ENCODE data around the gene CHMP1A.
"Not testable (repeated sequence)": the region's sequence is repeated elsewhere in the genome, so short reads cannot be mapped to it uniquely, and the experiment has no call there.

CHMP1A gene

DNA sequence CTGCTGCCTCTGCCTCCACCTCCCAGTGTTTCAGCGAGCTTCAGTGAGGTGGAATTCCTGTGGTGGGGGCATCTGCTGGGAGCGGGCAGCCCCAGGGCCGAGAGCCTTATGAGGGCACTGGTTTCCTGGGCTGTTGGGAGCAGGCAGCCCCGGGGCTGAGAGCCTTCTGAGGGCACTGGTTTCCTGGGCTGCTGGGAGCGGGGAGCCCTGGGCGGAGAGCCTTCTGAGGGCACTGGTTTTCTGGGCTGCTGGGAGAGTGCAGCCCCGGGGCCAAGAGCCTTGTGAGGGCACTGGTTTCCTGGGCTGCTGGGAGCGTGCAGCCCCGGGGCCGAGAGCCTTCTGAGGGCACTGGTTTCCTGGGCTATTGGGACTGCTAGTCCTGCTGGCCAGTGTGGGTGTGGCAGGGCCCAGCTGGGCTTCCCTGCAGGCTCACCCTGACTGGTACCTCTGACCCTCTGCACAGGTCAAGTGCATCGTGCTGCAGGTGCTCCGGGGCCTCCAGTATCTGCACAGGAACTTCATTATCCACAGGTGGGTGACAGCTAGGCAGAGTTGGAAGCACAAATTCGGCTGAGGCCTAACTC is 34.6 kb upstream of the CHMP1A start:
- no peak for DNase-seq (ENCODE audit: low read depth in 2 of 2)

DNA sequence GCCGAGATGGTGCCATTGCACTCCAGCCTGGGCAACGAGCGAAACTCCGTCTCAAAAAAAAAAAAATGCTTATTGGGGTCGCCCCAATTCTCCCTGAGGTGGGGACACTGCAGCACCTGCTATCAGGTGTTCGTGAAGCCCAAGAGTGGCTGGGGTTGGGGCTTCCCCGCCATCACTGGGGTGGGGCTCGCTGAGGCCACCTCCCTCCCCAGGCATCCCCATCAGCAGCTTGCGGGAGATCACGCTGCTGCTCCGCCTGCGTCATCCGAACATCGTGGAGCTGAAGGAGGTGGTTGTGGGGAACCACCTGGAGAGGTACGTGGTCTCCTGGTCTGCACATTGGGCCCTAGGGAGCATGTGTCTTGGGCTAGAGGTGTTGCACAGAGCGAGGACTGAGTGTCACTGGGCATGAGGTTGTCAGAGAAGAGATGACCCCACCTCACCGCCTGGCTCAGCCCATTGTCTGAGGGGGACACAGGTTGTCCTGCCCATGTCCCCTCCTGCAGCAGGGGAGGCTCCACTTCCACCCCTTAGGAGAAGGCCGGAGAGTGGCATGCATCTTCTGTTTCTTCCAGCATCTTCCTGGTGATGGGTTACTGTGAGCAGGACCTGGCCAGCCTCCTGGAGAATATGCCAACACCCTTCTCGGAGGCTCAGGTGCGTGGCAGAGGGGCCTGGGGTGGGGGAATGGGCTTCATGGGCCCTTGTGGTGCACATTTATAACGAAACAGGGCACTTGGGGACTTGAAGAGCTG is 33.9 kb upstream of the CHMP1A start:
- no peak for DNase-seq (ENCODE audit: low read depth in 2 of 2)

DNA sequence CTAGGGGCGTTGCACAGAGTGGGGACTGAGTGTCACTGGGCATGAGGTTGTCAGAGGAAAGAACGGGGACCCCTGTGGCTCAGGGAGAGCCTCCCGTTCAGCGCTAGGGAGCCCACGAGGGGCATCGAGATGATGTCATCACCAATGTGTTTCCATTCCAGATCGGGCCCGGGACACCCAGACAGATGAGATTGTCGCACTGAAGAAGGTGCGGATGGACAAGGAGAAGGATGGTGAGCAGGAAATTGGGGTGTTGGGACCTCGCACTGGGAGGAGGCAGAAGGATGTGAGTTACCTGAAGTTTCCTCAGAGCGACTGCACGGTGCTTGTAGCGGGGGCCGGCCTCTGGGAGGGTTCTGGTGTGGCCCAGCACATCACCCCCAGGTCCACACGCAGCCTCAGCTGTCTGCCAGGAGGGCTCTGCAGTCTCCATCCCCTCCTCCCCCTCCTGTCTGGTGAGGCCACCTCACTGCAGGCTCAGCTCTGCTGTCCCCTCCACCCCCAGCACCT is 32.9 kb upstream of the CHMP1A start:
- no peak for DNase-seq (ENCODE audit: low read depth in 2 of 2)

DNA sequence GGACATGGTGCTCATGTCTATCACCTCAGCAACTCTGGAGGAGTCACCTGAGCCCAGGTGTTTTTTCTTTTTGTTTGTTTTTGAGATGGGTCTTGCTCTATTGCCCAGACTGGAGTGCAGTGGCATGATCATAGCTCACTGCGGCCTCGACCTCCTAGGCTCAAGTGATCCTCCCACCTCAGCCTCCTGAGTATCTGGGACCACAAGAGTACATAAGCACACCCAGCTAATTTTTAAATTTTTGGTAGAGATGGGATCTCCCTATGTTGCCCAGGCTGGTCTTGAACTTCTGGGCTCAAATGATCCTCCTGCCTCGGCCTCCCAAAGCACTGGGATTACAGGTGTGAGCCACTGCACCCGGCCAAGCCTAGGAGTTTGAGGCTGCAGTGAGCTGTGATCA is 32.1 kb upstream of the CHMP1A start:
- not testable (repeated sequence) for DNase-seq (ENCODE audit: low read depth in 2 of 2)

DNA sequence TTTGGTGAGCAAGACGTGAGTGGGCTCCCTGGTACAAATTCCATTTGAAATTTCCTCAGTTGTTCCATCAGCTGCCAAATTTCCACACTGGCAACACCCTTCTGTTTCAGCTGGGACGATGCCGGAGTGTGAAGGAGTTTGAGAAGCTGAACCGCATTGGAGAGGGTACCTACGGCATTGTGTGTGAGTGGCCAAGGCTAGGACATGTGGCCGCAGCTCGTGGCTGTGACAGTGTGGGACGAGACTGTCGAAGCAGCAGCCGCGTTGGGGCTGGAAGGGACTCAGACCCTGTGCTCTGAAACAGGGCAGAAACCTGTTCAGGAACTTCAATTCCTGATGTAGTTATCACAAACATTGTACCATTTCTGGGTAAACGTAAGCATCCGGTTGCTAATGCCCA is 31.6 kb upstream of the CHMP1A start:
- DNase-seq (ENCODE audit: low read depth in 2 of 2), result no peak

DNA sequence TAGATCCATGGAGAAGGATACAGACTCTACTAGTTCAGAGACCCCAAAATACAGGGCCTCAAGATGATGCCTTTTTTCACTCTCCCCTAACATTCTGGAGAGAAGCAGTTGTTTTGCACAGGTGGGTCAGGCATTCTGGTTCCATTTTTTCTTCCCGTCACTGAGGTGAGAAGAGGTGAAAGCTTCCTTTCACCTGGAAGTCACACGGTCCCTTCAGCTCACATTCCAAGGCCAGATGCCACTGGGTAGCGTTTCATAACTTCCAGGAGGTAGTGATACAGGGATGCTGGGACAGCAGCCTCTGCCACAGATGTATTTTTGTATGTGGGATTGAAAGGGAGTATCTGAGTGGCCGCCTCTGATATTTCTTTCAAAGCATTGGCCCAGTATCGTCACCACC is 30.9 kb upstream of the CHMP1A start:
- no peak for DNase-seq (ENCODE audit: low read depth in 2 of 2)

DNA sequence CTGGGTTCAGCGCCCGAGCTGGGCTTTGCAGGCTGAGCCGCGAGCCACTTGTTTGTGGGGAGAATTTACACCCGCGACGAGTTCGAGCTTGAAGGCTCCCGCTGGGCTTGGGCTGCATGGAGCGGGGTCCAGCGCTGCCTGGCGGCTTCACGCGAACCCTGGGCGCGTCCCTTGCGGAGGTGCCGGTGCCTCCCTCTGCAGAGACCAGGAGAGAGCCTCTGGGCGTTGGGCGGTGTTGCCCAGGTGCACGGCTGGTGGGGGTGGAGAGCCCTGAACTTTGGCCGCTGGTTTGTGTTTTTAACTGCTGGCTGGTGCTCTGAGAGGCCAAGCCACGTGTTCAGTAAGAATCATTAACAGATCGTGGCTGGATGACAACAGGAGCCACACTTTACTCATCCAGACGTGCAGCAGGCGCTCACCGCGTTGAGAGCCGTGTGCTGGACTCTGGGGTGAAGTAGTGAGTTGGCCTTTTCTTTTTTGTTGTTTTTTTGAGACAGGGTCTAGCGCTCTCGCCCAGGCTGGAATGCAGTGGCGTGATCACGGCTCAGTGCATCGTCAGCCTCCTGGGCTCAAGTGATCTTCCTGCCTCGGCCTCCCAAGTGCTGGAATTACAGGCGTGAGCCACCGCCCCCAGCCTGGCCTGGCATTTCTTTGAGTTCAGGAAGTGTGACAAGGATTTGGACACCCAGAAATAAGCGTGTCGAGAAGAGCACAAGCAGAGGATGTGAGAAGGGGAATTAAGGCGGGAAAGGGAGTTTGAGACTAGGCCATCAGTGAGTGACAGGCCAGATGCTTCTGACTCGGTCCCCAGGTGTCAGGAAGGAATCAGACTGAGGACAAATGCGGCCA is 29.8 kb upstream of the CHMP1A start:
- no peak for DNase-seq (ENCODE audit: low read depth in 2 of 2)

DNA sequence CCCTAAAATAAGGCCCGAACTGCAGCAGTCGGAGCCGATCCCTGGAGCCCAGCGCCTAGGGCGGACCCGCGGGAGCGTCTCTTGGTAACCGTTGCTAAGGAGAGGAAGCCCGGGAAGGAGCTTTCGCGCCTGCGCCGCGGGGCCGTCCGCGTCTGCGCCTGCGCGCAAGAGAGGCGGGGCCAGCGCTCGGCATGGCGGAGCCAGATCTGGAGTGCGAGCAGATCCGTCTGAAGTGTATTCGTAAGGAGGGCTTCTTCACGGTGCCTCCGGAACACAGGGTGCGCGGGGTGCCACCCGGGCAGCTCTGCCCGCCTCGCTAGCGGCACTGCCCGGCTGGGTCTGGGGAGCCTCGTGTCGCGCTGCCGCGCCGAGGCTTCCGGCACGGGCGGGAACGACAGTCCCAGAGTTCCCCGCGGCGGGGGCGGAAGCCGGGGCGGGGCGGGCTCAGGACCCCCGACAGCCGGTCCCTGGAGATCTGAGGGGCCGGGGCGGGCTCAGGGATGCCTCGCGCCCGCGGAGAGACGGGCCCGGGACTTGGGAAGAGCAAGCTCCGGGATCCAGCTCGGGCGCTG is 29.1 kb upstream of the CHMP1A start, which contains the start of gene CDK10:
CDK10 (plus strand) TSS at position 170 of the 572 bp plus-strand sequence; CDS start at position 192, 22 bp downstream.
- DNase-seq (ENCODE audit: low read depth in 2 of 2), result peak; percentile 73 to 88

DNA sequence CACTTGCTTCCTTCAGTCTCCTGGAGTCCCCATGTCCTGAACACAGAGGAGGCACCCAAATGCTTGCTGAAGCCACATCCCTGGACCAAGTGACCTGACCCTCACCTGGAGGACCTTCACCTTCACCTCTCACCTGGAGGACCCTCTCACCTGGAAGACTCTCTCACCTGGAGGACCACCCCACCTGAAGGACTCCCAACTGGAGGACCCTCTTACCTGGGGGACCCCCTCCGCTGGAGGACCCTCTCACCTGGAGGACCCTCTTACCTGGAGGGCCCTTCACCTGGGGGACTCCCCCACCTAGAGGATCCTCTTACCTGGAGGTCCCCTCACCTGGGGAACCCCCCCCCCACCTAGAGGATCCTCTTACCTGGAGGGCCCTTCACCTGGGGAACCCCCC is 28.4 kb upstream of the CHMP1A start:
- no peak for DNase-seq (ENCODE audit: low read depth in 2 of 2)

DNA sequence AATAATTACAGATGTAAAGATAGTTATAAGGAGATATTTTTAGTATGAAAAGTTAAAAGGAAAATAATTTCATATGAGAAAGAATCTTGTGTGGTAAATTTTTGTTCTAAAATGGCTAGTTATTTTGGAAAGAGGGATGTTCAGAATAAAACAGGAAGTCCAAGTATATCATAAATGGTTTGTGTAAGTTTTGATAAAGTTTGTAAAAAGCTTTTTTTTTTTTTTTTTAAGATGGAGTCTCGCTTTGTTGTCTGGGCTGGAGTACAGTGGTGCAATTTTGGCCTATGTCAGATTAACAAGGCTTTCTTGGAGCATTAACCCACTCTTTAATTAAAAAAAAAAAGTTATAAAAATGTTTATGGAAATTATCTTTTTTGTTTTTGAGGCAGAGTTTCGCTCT is 20.8 kb upstream of the CHMP1A start:
- DNase-seq (ENCODE audit: low read depth in 2 of 2), result no peak

DNA sequence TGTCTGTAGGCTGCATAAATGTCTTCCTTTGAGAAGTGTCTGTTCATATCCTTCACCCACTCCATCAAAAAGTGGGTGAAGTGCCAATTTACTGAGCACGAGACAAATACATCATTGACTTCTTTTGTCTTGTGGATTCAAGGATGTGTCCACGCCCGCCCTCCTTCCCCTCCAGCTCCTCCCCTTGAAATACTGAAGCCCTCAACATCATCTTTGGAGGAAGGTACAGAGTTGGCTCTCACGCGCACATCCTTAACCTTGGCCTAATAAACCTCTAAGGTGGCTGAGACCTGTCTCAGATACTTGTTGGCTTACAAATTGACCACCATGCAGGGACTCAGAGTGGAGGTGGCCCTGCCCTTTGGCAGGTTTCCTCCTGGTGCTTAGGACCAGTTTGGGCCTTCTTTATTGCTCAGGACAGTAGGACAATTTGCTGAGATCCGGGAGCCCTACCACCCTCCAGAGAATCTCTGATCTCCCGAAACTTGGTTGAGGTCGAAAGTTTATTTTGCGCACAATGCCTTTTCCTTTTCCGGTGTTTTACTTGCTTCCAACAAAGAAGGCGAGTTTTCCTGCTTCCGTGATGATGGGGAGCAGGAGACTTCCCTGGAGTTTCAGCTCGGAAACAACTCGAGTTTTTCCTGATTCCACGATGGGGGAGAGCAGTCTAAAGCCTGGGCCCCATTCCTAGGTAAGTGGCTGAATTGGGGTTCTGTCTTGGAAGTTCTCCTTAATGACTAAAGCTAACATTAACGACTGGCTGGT is 14.9 kb upstream of the CHMP1A start:
- DNase-seq (ENCODE audit: low read depth in 2 of 2), result no peak

DNA sequence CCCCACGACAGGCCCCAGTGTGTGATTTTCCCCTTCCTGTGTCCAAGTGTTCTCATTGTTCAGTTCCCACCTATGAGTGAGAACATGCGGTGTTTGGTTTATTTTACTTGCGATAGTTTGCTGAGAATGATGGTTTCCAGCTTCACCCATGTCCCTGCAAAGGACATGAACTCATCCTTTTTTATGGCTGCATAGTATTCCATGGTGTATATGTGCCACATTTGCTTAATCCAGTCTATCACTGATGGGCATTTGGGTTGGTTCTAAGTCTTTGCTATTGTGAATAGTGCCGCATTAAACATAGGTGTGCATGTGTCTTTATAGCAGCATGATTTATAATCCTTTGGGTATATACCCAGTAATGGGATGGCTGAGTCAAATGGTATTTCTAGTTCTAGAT is 14.1 kb upstream of the CHMP1A start:
- not testable (repeated sequence) for DNase-seq (ENCODE audit: low read depth in 2 of 2)

DNA sequence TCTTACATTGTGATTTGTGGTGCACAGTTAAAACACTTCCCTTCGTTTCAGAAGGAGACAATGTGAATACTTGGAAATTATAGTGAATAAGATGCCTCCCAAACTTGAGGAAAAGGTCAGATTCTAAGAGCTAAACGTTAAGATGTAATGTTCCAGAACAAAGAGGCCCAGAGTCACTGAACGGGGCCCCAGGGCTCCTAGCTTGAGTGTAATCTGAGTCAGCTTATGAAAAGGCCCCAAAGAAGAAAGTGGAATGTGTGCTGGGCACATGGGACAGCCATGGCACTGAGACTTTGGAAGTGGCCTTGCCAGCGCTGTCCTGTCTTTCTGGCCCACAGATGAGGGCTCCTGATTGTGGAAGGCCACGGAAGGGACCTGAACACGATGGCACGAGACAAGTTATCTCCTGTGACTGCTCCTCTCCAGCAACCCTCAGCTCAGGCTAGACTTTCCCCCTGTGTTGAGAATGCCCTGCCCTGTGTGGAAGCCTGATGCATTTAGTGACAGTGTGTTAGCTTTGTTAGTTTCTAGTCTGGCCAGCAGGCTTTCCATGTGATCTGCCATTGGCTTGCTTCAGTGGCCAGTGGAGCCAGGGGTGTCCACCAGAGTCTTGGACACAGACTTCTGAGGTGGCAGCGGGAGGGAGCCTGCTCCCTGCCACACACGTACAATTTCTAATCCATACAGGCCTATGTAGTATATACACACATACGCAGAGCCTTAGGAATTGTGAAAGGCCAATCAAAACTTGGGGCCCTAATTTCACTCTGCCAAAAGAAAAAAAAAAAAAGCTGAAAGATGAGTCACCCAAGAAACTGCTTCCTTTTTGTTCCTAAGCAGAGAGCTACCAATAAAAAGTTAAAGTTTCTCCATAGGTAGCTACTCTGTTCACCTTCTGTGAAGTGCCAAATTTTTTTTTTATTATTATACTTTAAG is 13.3 kb upstream of the CHMP1A start:
- DNase-seq (ENCODE audit: low read depth in 2 of 2), result no peak

DNA sequence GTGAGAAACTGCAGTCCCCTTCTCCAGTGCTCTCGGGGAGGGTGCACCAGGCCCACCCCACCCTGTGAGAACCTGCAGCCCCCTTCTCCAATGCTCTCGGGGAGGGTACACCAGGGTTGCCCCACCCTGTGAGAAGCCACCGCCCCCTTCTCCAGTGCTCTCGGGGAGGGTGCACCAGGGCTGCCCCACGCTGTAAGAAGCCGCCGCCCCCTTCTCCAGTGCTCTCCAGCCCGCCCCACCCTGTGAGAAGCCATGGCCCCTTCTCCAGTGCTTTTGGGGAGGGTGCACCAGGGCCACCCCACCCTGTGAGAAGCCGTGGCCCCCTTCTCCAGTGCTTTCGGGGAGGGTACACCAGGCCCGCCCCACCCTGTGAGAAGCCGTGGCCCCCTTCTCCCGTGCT is 12.2 kb upstream of the CHMP1A start:
- DNase-seq (ENCODE audit: low read depth in 2 of 2), result no peak

DNA sequence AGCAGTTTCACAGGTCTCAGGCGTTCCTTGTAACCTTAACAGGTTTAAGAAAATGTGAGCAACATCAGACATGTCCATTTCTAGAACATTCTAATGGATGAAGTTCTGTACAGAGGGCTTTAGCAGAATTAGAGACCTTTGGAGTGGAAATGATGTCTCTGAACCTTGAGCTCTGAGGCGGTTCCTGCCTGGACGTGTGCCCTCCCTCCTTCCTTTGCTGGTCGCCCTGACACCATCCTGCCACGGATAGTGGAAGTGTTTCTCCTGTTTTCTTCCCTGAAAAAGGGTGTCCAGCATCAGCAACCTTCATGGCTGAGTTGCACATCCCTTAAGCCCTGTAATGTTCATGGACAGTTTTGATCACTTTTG is 11.3 kb upstream of the CHMP1A start:
- no peak for DNase-seq (ENCODE audit: low read depth in 2 of 2)

DNA sequence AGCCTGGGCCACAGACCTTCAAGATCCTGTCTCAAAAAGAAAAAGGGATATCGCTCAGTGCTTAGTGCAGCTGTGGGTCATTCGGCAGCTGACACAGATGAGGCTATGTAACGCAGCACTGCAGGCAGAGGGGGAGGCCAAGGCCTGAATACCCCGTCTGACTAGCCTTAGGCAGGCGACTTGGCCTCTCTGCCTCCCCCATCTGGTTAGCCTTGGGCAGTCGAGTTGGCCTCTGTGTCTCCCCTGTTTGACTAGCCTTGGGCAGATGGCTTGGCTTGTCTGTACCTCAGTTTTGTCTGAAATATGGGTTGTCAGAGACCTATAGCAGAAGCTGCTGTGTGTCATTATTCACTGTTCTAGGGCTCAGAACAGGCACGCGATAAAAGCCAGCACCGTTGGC is 10.1 kb upstream of the CHMP1A start:
- no peak for DNase-seq (ENCODE audit: low read depth in 2 of 2)

DNA sequence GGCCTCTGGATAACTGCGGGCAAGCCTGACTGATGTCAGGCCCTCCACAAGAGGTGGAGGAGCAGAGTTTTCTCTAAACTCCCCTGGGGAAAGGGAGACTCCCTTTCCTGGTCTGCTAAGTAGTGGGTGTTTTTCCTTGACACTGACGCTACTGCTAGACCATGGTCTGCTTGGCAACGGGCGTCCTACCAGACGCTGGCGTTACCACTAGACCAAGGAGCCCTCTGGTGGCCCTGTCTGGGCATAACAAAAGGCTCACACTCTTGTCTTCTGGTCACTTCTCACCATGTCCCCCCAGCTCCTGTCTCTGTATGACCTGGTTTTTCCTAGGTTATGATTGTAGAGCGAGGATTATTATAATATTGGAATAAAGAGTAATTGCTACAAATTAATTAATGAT is 9.5 kb upstream of the CHMP1A start:
- not testable (repeated sequence) for DNase-seq (ENCODE audit: low read depth in 2 of 2)

DNA sequence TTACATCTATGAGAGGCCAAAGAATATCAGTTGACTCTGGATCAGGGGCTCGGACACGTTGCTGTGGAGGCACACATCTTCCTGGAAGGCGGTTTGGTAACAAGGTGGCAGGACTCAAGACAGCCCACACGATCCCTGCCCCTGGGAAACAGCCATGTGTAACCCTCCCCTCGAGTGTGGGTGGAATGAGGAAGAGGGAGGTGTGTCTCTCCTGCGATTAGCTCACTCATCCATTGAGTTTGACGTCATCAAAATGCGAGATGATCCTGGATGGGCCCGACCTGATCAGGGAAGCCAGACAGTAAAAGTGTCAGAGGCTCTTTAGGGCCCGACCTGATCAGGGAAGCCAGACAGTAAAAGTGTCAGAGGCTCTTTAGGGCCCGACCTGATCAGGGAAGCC is 6.7 kb upstream of the CHMP1A start:
- DNase-seq (ENCODE audit: low read depth in 2 of 2), result not testable (repeated sequence)

DNA sequence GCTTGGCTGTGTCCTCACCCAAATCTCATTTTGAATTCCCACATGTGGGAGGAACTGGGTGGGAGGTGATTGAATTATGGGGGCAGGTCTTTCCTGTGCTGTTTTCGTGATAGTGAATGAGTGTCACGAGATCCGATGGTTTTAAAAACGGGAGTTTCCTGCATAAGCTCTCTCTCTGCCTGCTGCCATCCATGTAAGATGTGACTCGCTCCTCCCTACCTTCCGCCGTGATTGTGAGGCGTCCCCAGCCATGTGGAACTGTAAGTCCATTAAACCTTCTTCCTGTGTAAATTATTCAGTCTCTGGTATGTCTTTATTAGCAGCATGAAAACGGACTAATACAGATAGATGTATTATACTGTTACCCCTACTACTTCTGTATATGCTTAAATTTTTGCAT is 3.7 kb upstream of the CHMP1A start:
- no peak for DNase-seq (ENCODE audit: low read depth in 2 of 2)

DNA sequence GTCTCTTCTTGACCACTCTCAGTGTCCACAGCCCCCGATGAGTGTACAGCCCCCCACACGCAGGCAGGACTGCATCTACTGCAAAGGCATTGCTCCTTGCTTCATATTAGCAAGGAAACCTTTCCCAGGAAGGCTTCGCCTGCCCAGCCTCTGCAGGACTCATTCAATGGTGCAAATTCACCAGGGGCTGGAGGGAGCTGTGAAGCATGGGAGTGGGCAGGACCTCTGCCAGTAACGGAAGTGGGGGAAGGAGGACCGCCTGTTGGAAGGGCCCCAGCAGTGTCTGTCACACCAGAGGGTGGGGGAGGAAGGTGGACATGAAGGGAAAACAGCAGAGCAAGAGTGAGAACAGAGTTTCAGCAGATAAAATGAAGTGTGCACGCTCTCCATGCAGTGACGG is 2.6 kb upstream of the CHMP1A start:
- no peak for DNase-seq (ENCODE audit: low read depth in 2 of 2)
